ENCODE data around the gene SMARCAD1. TPM values are rescaled to one million over a fixed set of nuclear protein-coding genes. Genes with fewer than 3 reads are reported as not detected.

The SMARCAD1 gene, protein sequence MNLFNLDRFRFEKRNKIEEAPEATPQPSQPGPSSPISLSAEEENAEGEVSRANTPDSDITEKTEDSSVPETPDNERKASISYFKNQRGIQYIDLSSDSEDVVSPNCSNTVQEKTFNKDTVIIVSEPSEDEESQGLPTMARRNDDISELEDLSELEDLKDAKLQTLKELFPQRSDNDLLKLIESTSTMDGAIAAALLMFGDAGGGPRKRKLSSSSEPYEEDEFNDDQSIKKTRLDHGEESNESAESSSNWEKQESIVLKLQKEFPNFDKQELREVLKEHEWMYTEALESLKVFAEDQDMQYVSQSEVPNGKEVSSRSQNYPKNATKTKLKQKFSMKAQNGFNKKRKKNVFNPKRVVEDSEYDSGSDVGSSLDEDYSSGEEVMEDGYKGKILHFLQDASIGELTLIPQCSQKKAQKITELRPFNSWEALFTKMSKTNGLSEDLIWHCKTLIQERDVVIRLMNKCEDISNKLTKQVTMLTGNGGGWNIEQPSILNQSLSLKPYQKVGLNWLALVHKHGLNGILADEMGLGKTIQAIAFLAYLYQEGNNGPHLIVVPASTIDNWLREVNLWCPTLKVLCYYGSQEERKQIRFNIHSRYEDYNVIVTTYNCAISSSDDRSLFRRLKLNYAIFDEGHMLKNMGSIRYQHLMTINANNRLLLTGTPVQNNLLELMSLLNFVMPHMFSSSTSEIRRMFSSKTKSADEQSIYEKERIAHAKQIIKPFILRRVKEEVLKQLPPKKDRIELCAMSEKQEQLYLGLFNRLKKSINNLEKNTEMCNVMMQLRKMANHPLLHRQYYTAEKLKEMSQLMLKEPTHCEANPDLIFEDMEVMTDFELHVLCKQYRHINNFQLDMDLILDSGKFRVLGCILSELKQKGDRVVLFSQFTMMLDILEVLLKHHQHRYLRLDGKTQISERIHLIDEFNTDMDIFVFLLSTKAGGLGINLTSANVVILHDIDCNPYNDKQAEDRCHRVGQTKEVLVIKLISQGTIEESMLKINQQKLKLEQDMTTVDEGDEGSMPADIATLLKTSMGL
- total RNA-seq (2014; rRNA removed; shearing (Covaris generic)), result 24.0 and 26.3 TPM in 2 replicates
- 12.2 and 14.1 TPM in 2 replicates for polyA plus RNA-seq (2016; fragmentation: Nextera tagmentation; extraction: Ambion mirVana)

DNA sequence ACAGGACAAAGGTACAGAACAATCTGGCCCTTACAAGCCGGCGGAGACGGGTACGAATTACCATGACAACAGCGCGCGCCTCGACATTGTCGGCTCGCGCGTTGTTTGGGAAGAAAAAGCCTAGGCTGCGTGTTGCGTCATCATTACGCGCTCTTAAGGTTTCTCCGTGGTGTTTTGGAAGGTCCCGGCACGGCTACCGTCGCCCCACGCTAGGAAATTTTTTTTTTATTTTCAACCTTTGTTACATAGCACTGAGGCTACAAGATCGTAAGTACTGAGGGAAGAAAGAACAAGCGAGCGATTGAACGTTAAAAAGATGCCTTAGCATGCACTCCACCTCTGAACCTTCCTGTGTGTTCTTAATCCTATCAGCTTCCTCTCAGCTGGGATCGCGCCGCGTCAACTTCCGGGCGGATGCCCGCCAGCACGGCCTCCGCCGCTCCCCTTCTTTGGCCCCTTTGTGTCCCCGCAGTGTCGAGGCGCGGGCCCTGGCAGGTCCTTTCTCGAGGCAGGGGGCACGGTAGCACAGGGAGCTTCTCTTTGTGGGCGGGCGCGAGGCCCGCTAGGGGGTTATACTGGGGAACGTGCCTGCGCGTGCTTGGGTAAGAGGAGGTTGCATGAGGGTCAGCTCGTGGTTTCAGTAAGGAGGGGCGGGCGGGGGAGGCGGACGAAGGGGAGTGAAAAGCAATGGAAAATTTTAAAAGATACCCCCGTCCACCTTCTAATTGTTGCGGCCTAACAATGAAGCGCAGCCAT is at the start of gene SMARCAD1:
Gene SMARCAD1 (plus strand): TSS at position 397 of the 756 bp plus-strand sequence. CDS start 530 bp downstream, outside the sequence.
- in situ Hi-C loops (cut with MboI), result no loop called here
- no peaks in the 10 kb centered on the region for H3K9me3 ChIP-seq (ENCODE audit: low read depth)
- DNase-seq, result peak; percentile 99
- peak within 1 kb of the TSS; percentile 94 for H3K27ac ChIP-seq
- peak within 1 kb of the TSS; percentile 97 for H3K4me3 ChIP-seq
- no peaks in the 10 kb centered on the region for H3K27me3 ChIP-seq (replicated peaks; ENCODE audit: insufficient read depth)
- no peaks in the 10 kb centered on the region for H3F3A ChIP-seq (ENCODE audit: insufficient read depth)
- H4K20me1 ChIP-seq (ENCODE audit: insufficient read depth), result no peaks in the 10 kb centered on the region
- peak within 1 kb of the TSS; percentile 95 for H2AFZ ChIP-seq
- peak within 1 kb of the TSS; percentile 99 for H3K9ac ChIP-seq
- H3K36me3 ChIP-seq (ENCODE audit: low read depth), result peaks cover 14% of the 10 kb centered on the region
- H3K4me1 ChIP-seq (ENCODE audit: insufficient read depth), result peaks cover 19% of the 10 kb centered on the region
- H3K79me2 ChIP-seq (ENCODE audit: insufficient read depth), result peaks cover 50% of the 10 kb centered on the region
- H3K9me2 ChIP-seq (ENCODE audit: insufficient read depth), result no peaks in the 10 kb centered on the region
- TF ChIP-seq EZH2phosphoT487 (IDR thresholded peaks at IDR 0.05; ENCODE audit: insufficient read depth, low read depth) (no peak), EZH2 (IDR thresholded peaks at IDR 0.05; ENCODE audit: insufficient read depth, poor library complexity, severe bottlenecking) (no peak)
- 1 to 2% methylated on average over 55 to 57 of the region's 57 CpGs for WGBS, 2 experiments (ENCODE audit: low coverage in 1 of 2, low lambda C conversion rate in 2 of 2, missing lambda C conversion rate in 2 of 2)
- H3K4me2 ChIP-seq (ENCODE audit: unreplicated experiment), result peak within 1 kb of the TSS; percentile 100

DNA sequence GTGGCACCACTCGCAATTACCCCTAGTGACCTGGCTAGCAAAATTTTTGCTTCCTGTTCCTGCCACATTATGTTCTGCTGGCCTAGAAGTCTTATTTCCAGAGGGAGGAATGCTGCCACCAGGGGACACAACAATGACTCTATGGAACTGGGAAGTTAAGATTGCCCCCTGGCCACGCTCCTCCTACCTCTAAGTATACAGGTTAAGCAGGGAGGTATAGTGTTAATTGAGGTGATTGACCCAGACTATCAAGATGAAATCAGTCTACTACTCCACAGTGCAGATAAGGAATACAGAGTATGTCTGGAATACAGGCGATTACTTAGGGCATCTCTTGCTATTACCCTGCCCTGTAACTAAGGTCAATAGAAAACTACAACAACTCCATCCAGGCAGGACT is 48.8 kb upstream of the SMARCAD1 start:
- Histone ChIP-seq H3K4me1 (ENCODE audit: insufficient read depth) (no peaks in the 10 kb centered on the region), H3K79me2 (ENCODE audit: insufficient read depth) (no peaks in the 10 kb centered on the region), H2AFZ (no peak overlapping the region), H3K9ac (no peak overlapping the region), H3K36me3 (ENCODE audit: low read depth) (no peaks in the 10 kb centered on the region), H3K4me2 (ENCODE audit: unreplicated experiment) (no peak overlapping the region), H3F3A (ENCODE audit: insufficient read depth) (no peaks in the 10 kb centered on the region), H3K4me3 (no peak overlapping the region), H3K9me2 (ENCODE audit: insufficient read depth) (no peaks in the 10 kb centered on the region), H3K9me3 (ENCODE audit: low read depth) (no peaks in the 10 kb centered on the region), H4K20me1 (ENCODE audit: insufficient read depth) (no peaks in the 10 kb centered on the region), H3K27me3 (replicated peaks; ENCODE audit: insufficient read depth) (no peaks in the 10 kb centered on the region), H3K27ac (no peak overlapping the region)
- no peak for TF ChIP-seq EZH2phosphoT487 (IDR thresholded peaks at IDR 0.05; ENCODE audit: insufficient read depth, low read depth)
- TF ChIP-seq EZH2 (IDR thresholded peaks at IDR 0.05; ENCODE audit: insufficient read depth, poor library complexity, severe bottlenecking), result no peak
- no peak for DNase-seq
- in situ Hi-C loops (cut with MboI), result no loop called here
- 31 to 34% methylated on average over 3 of the region's 3 CpGs for WGBS, 2 experiments (ENCODE audit: low coverage in 1 of 2, low lambda C conversion rate in 2 of 2, missing lambda C conversion rate in 2 of 2)

DNA sequence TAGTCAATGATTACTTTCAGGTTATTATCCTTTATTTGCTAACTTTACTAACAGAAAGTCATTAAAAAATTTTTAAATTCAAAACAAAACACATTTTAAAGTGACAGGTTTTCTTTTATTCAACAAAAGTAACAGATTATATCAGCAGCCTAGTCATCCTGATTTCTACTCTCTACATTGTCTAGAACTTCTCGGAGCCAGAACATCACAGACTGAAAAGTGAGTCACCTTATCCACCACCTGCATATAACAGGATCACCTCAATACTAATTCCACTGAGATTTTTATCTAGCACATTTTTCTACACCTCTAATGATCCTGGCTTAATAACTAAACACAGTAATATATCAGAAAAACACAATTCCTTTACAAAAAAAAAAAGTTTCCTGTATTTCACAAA is 47.9 kb upstream of the SMARCAD1 start:
- Histone ChIP-seq H3K9me3 (ENCODE audit: low read depth) (no peaks in the 10 kb centered on the region), H3K9me2 (ENCODE audit: insufficient read depth) (no peaks in the 10 kb centered on the region), H3K4me2 (ENCODE audit: unreplicated experiment) (no peak overlapping the region), H2AFZ (no peak overlapping the region), H3K9ac (no peak overlapping the region), H3K79me2 (ENCODE audit: insufficient read depth) (no peaks in the 10 kb centered on the region), H3K36me3 (ENCODE audit: low read depth) (no peaks in the 10 kb centered on the region), H4K20me1 (ENCODE audit: insufficient read depth) (no peaks in the 10 kb centered on the region), H3K27me3 (replicated peaks; ENCODE audit: insufficient read depth) (no peaks in the 10 kb centered on the region), H3F3A (ENCODE audit: insufficient read depth) (no peaks in the 10 kb centered on the region), H3K27ac (no peak overlapping the region), H3K4me3 (no peak overlapping the region), H3K4me1 (ENCODE audit: insufficient read depth) (no peaks in the 10 kb centered on the region)
- in situ Hi-C loops (cut with MboI), result no loop called here
- WGBS, 2 experiments (ENCODE audit: low coverage in 1 of 2, low lambda C conversion rate in 2 of 2, missing lambda C conversion rate in 2 of 2), result 12 to 26% methylated on average over 1 of the region's 1 CpG
- TF ChIP-seq EZH2 (IDR thresholded peaks at IDR 0.05; ENCODE audit: insufficient read depth, poor library complexity, severe bottlenecking) (no peak), EZH2phosphoT487 (IDR thresholded peaks at IDR 0.05; ENCODE audit: insufficient read depth, low read depth) (no peak)
- DNase-seq, result no peak
